K562 (cell line): ENCODE data around the gene ZDHHC12. TPM values are rescaled to one million over a fixed set of nuclear protein-coding genes. Genes with fewer than 3 reads are reported as not detected.

Source experiments
- ADNP ChIP-seq: fragments of 200-800 bp; sonication (Bioruptor generic); IDR thresholded peaks from 2 replicates; pipeline ENCODE4 v1.6.1; 2016; ENCODE audit warnings: missing genetic modification characterization, missing compliant biosample characterization
- ATF2 ChIP-seq: sonication (generic); formaldehyde crosslinking; IDR thresholded peaks from 2 replicates; pipeline ENCODE4 v1.8.1; 2022; ENCODE audit warnings: missing genetic modification reagents
- CSDE1 ChIP-seq, 2 experiments: fragments of 450-650 bp; IDR thresholded peaks; 2 replicates each; pipeline ENCODE4 v1.6.1; 2016; ENCODE audit warnings: mild to moderate bottlenecking in 1 of 2
- IFI16 ChIP-seq: fragments of 250-450 bp; sonication (Bioruptor Pico); IDR thresholded peaks from 2 replicates; pipeline ENCODE4 v2.1.2; 2022; ENCODE audit warnings: mild to moderate bottlenecking, inconsistent platforms
- L3MBTL2 ChIP-seq: fragments of 450-650 bp; IDR thresholded peaks from 2 replicates; pipeline ENCODE4 v1.6.1; 2016; ENCODE audit warnings: mild to moderate bottlenecking, moderate library complexity
- MITF ChIP-seq: IDR thresholded peaks from 2 replicates; pipeline ENCODE4 v1.6.1; 2014; ENCODE audit warnings: antibody characterized with exemption
- SFPQ ChIP-seq: fragments of 200-400 bp; formaldehyde crosslinking; IDR thresholded peaks from 2 replicates; pipeline ENCODE4 v1.6.1; 2017; ENCODE audit warnings: mild to moderate bottlenecking, low read depth, low read length, moderate library complexity
- STAG1 ChIP-seq: sonication (generic); formaldehyde crosslinking; IDR thresholded peaks from 2 replicates; pipeline ENCODE4 v1.5.0; 2020; ENCODE audit warnings: missing genetic modification reagents, borderline replicate concordance
- USF2 ChIP-seq: sonication (generic); formaldehyde crosslinking; IDR thresholded peaks from 2 replicates; pipeline ENCODE4 v1.5.0; 2020; ENCODE audit warnings: missing genetic modification reagents
- ZNF398 ChIP-seq: fragments of 250-450 bp; sonication (Bioruptor Pico); IDR thresholded peaks from 2 replicates; pipeline ENCODE4 v1.8.0; 2021; ENCODE audit warnings: moderate library complexity, mild to moderate bottlenecking, inconsistent platforms
- ZNF609 ChIP-seq: sonication (generic); formaldehyde crosslinking; IDR thresholded peaks from 2 replicates; pipeline ENCODE4 v1.8.1; 2023; ENCODE audit warnings: missing genetic modification reagents, mild to moderate bottlenecking, borderline replicate concordance
- polyA plus RNA-seq, 8 experiments: library from polyadenylated mRNA; depleted of rRNA in 4 of 8; stranded (reverse) in 5 of 8; unstranded in 3 of 8; fragments of >200 nt; fragmentation: Nextera tagmentation in 2 of 8; fragmentation: Illumina TruSeq in 1 of 8; extraction: Ambion mirVana in 2 of 8; extraction: Trizol in 1 of 8; gene quantifications; 2 replicates each; pipeline versions ENCODE4 v1.2.1 to v1.2.3, GENCODE V29; 2011 to 2014; ENCODE audit warnings: inconsistent platforms in 1 of 8, missing spikeins in 1 of 8
- total RNA-seq, 7 experiments: library from RNA; depleted of rRNA in 6 of 7; stranded (reverse); fragments of >200 nt in 6 of 7; fragmentation: Illumina TruSeq in 2 of 7; extraction: Trizol in 2 of 7; gene quantifications; 2 replicates each; pipeline versions ENCODE4 v1.2.1 to v1.2.3, GENCODE V29; 2011 to 2021; ENCODE audit warnings: low replicate concordance in 1 of 7

The ZDHHC12 gene
- total and polyA plus RNA-seq, 9 of the 15 experiments (the other 6 are each of a cell fraction or from before 2014, with no cell fraction given) = 0.21 to 38.0 (median 13.8) TPM

- TF ChIP-seq MITF (no peak), ZNF398 (CRISPR knock-in tag) (no peak), ATF2 (CRISPR knock-in tag) (no peak), SFPQ (no peak), ADNP (tag) (no peak), L3MBTL2 (peak; percentile 75), ZNF609 (CRISPR knock-in tag) (no peak), STAG1 (CRISPR knock-in tag) (0 out of 2 replicates have a peak, but pooled peaks have one; percentile 8), CSDE1 (IDR thresholded peaks at IDR 0.05) (peak in 1 of 2 experiments; percentile 20; a peak in 1 of 4 replicates), USF2 (CRISPR knock-in tag) (no peak), IFI16 (CRISPR knock-in tag) (no peak)
Observed at GRCh38 chr9:128771745-128772519, 48.0 kb upstream of the ZDHHC12 start, which contains the start of gene ZER1 (continued).
